GM15510 (cell line): ENCODE data around the gene ZSCAN5A.

Experiments
- POLR2A ChIP-seq: IDR thresholded peaks from 3 replicates; pipeline ENCODE4 v1.6.1; 2011; ENCODE audit warnings: borderline replicate concordance; ENCODE audit not compliant: insufficient read length; ENCODE audit errors: extremely low read depth

Gene ZSCAN5A

GRCh38 chr19:56295531-56296455 is 18.8 kb downstream of the ZSCAN5A start:
- no peak for TF ChIP-seq POLR2A

- no peak for TF ChIP-seq POLR2A
Observed at GRCh38 chr19:56294549-56294948, 20.1 kb downstream of the ZSCAN5A start.

- TF ChIP-seq POLR2A = no peak
Observed at GRCh38 chr19:56291867-56292266, 22.8 kb downstream of the ZSCAN5A start.

- TF ChIP-seq POLR2A = no peak
Observed at GRCh38 chr19:56290104-56290503, 24.5 kb downstream of the ZSCAN5A start.

GRCh38 chr19:56284746-56285145 is 29.9 kb downstream of the ZSCAN5A start:
- TF ChIP-seq POLR2A = no peak

- TF ChIP-seq POLR2A = no peak
Observed at GRCh38 chr19:56282809-56283208, 31.8 kb downstream of the ZSCAN5A start.

- TF ChIP-seq POLR2A = no peak
Observed at GRCh38 chr19:56273563-56274117, 41.0 kb downstream of the ZSCAN5A start.

GRCh38 chr19:56272161-56272798 is 42.4 kb downstream of the ZSCAN5A start, which contains the start of gene EDDM13:
Gene EDDM13 (plus strand): TSS chr19:56272748. CDS start chr19:56272835, 87 bp downstream.
- TF ChIP-seq POLR2A = no peak

GRCh38 chr19:56271151-56271550 is 43.5 kb downstream of the ZSCAN5A start:
- no peak for TF ChIP-seq POLR2A

- TF ChIP-seq POLR2A = no peak
Observed at GRCh38 chr19:56270676-56271075, 44.0 kb downstream of the ZSCAN5A start.

- no peak for TF ChIP-seq POLR2A
Observed at GRCh38 chr19:56269348-56269747, 45.3 kb downstream of the ZSCAN5A start.

GRCh38 chr19:56266051-56266450 is 48.6 kb downstream of the ZSCAN5A start:
- no peak for TF ChIP-seq POLR2A

- no peak for TF ChIP-seq POLR2A
Observed at GRCh38 chr19:56263319-56263718, 51.3 kb downstream of the ZSCAN5A start.

- no peak for TF ChIP-seq POLR2A
Observed at GRCh38 chr19:56261145-56261544, 53.5 kb downstream of the ZSCAN5A start.

GRCh38 chr19:56258272-56258671 is 56.4 kb downstream of the ZSCAN5A start:
- TF ChIP-seq POLR2A = no peak
